PC-3 (cell line): ENCODE measurements around the gene BCL2L11. TPM values are rescaled to one million over a fixed set of nuclear protein-coding genes. Genes with fewer than 3 reads are reported as not detected.

Source experiments
- ATAC-seq: fragments of 200-7000 bp; cut with Tn5 transposase; 2 replicates; pipeline ENCODE4 v1.9.1; 2020; ENCODE audit warnings: mild to moderate bottlenecking, moderate library complexity
- BruUV-seq: library from RNA; stranded (reverse); fragments of 400-500 nt; replicated peaks from 2 replicates; lab custom pipeline; 2021; lab: Mats Ljungman, UMichigan
- CTCF ChIA-PET: fragments of 300-600 bp; sonication (Branson Sonifier 250); formaldehyde crosslinking; loops from one replicate; lab custom pipeline; 2022; ENCODE audit warnings: antibody characterized with exemption; lab: Charles Lee
- POLR2A ChIA-PET: fragments of 300-600 bp; sonication (Branson Sonifier 250); formaldehyde crosslinking; loops from one replicate; lab custom pipeline; 2022; ENCODE audit warnings: antibody characterized with exemption; ENCODE audit not compliant: unreplicated experiment; lab: Charles Lee
- DNase-seq: peaks from one replicate; pipeline ENCODE4 v3.0.0-alpha.2; 2015
- H2AFZ ChIP-seq: fragments of 300-600 bp; sonication (generic); 2 replicates; pipeline ENCODE4 v1.6.0; 2016; ENCODE audit warnings: antibody characterized with exemption, low read length
- H3F3A ChIP-seq: fragments of 300-600 bp; sonication (generic); one replicate; pipeline ENCODE4 v1.6.0; 2017; ENCODE audit warnings: antibody characterized with exemption, low read length, control low read depth, mild to moderate bottlenecking; ENCODE audit not compliant: unreplicated experiment
- H3K27ac ChIP-seq: fragments of 300-600 bp; sonication (generic); 2 replicates; pipeline ENCODE4 v1.5.1; 2016; ENCODE audit warnings: mild to moderate bottlenecking, low read length
- H3K27me3 ChIP-seq: fragments of 300-600 bp; sonication (generic); 2 replicates; pipeline ENCODE4 v1.6.1; 2016; ENCODE audit warnings: low read length, mixed read lengths
- H3K36me3 ChIP-seq: fragments of 300-600 bp; sonication (generic); 2 replicates; pipeline ENCODE4 v1.6.1; 2016; ENCODE audit warnings: low read depth, mixed run types, low read length, mixed read lengths
- H3K4me1 ChIP-seq: fragments of 300-600 bp; sonication (generic); 2 replicates; pipeline ENCODE4 v1.5.1; 2016; ENCODE audit warnings: low read length; ENCODE audit not compliant: insufficient read depth
- H3K4me2 ChIP-seq: fragments of 300-600 bp; sonication (generic); 2 replicates; pipeline ENCODE4 v1.6.0; 2016; ENCODE audit warnings: low read length
- H3K4me3 ChIP-seq: fragments of 300-600 bp; sonication (generic); 2 replicates; pipeline ENCODE4 v1.5.1; 2016; ENCODE audit warnings: mild to moderate bottlenecking, low read length, mixed read lengths
- H3K79me2 ChIP-seq: fragments of 300-600 bp; sonication (generic); 2 replicates; pipeline ENCODE4 v1.6.1; 2017; ENCODE audit warnings: low read length, mixed read lengths
- H3K9ac ChIP-seq: fragments of 300-600 bp; sonication (generic); 2 replicates; pipeline ENCODE4 v1.6.0; 2016; ENCODE audit warnings: mild to moderate bottlenecking, low read length
- H3K9me2 ChIP-seq: fragments of 300-600 bp; sonication (generic); replicated peaks from 2 replicates; pipeline ENCODE4 v1.6.1; 2016; ENCODE audit warnings: mixed run types, low read length, mixed read lengths
- H3K9me3 ChIP-seq: fragments of 300-600 bp; sonication (generic); 2 replicates; pipeline ENCODE4 v1.6.1; 2016; ENCODE audit warnings: low read length, mixed read lengths
- H4K20me1 ChIP-seq: fragments of 300-600 bp; sonication (generic); 2 replicates; pipeline ENCODE4 v1.6.1; 2016; ENCODE audit warnings: low read length, mixed read lengths
- CTCF ChIP-seq: fragments of 300-600 bp; sonication (generic); conservative IDR thresholded peaks from 2 replicates; pipeline ENCODE4 v1.5.1; 2017; ENCODE audit warnings: antibody characterized with exemption, low read depth, mild to moderate bottlenecking, low read length
- EZH2 ChIP-seq: fragments of 300-600 bp; sonication (generic); IDR thresholded peaks from one replicate; pipeline ENCODE4 v1.6.1; 2017; ENCODE audit warnings: antibody characterized with exemption, mild to moderate bottlenecking, low read length; ENCODE audit not compliant: unreplicated experiment
- EZH2phosphoT487 ChIP-seq: fragments of 300-600 bp; sonication (generic); IDR thresholded peaks from 2 replicates; pipeline ENCODE4 v1.6.1; 2018; ENCODE audit warnings: mild to moderate bottlenecking, antibody characterized with exemption, low read length, borderline replicate concordance
- intact Hi-C: fragments of 100-400 bp; cut with micrococcal nuclease; formaldehyde crosslinking; loops from 2 replicates; pipeline ENCODE4 v1.9.0; 2023
- total RNA-seq: library from RNA; depleted of rRNA; stranded (reverse); fragments of >200 nt; gene quantifications from 2 replicates; pipeline ENCODE4 v1.2.3, GENCODE V29; 2014

The BCL2L11 gene
- total RNA-seq, 1 experiment from 2014 or later, result 11.3 TPM

GRCh38 chr2:111126581-111126980, 5.9 kb downstream of the BCL2L11 start:
- Histone ChIP-seq H3K36me3 (peaks cover 51% of the 10 kb centered on the region), H3K27ac (no peak overlapping the region), H3K9me2 (no peaks in the 10 kb centered on the region), H3F3A (no peaks in the 10 kb centered on the region), H3K4me3 (no peak overlapping the region), H4K20me1 (peaks cover 17% of the 10 kb centered on the region), H2AFZ (no peak overlapping the region), H3K4me2 (no peak overlapping the region), H3K4me1 (peaks cover 6% of the 10 kb centered on the region; the same call in 1 of the 2 replicates), H3K9ac (no peak overlapping the region), H3K27me3 (no peaks in the 10 kb centered on the region), H3K79me2 (peaks cover 88% of the 10 kb centered on the region), H3K9me3 (no peaks in the 10 kb centered on the region)
- ChIA-PET POLR2A (no interaction called here), CTCF (no interaction called here)
- intact Hi-C loops, result loop anchor here (10.0 kb wide), 1 partner anchor 58 kb away; no protein-coding TSS in a partner anchor
- TF ChIP-seq EZH2phosphoT487 (no peak), CTCF (no peak), EZH2 (no peak)
- DNase-seq (no peak), ATAC-seq (no peak)
- BruUV-seq, result no TSS peak

GRCh38 chr2:111127351-111127750, 6.6 kb downstream of the BCL2L11 start:
- no peaks in the 10 kb centered on the region for H3K9me3 ChIP-seq
- H3F3A ChIP-seq, result no peaks in the 10 kb centered on the region
- no TSS peak for BruUV-seq
- no peak overlapping the region for H3K4me2 ChIP-seq
- no peak overlapping the region for H3K27ac ChIP-seq
- no peak overlapping the region for H3K4me3 ChIP-seq
- H2AFZ ChIP-seq, result no peak overlapping the region
- H3K4me1 ChIP-seq, result peaks cover 6% of the 10 kb centered on the region; the same call in 1 of the 2 replicates
- ATAC-seq, result no peak
- DNase-seq, result no peak
- ChIA-PET CTCF (no interaction called here), POLR2A (no interaction called here)
- TF ChIP-seq EZH2, result no peak
- no peak for TF ChIP-seq EZH2phosphoT487
- no peak for TF ChIP-seq CTCF
- no peaks in the 10 kb centered on the region for H3K27me3 ChIP-seq
- peaks cover 11% of the 10 kb centered on the region for H4K20me1 ChIP-seq
- H3K9ac ChIP-seq, result no peak overlapping the region
- H3K9me2 ChIP-seq, result no peaks in the 10 kb centered on the region
- peaks cover 89% of the 10 kb centered on the region for H3K79me2 ChIP-seq
- intact Hi-C loops, result loop anchor here (10.0 kb wide), 1 partner anchor 57 kb away; no protein-coding TSS in a partner anchor
- peaks cover 51% of the 10 kb centered on the region for H3K36me3 ChIP-seq

GRCh38 chr2:111128096-111128495, 7.4 kb downstream of the BCL2L11 start:
- Histone ChIP-seq H3F3A (no peaks in the 10 kb centered on the region), H4K20me1 (peaks cover 11% of the 10 kb centered on the region), H3K4me3 (no peak overlapping the region), H3K36me3 (peaks cover 51% of the 10 kb centered on the region), H3K9me3 (no peaks in the 10 kb centered on the region), H3K9ac (no peak overlapping the region), H3K9me2 (no peaks in the 10 kb centered on the region), H3K79me2 (peaks cover 91% of the 10 kb centered on the region), H3K27ac (no peak overlapping the region), H3K4me2 (no peak overlapping the region), H3K4me1 (peaks cover 6% of the 10 kb centered on the region; the same call in 1 of the 2 replicates), H2AFZ (no peak overlapping the region), H3K27me3 (no peaks in the 10 kb centered on the region)
- ChIA-PET CTCF (no interaction called here), POLR2A (no interaction called here)
- intact Hi-C loops, result loop anchor here (10.0 kb wide), 1 partner anchor 57 kb away; no protein-coding TSS in a partner anchor
- no peak for DNase-seq
- ATAC-seq, result no peak
- TF ChIP-seq EZH2 (no peak), CTCF (no peak), EZH2phosphoT487 (no peak)
- BruUV-seq, result no TSS peak
